AML-193 (cell line): ENCODE results near the gene FSTL4.

Experiments
- DNase-seq, 2 experiments: peaks; one replicate each; lab custom pipeline; 2025; lab: John Stamatoyannopoulos, UW

FSTL4 gene

DNA sequence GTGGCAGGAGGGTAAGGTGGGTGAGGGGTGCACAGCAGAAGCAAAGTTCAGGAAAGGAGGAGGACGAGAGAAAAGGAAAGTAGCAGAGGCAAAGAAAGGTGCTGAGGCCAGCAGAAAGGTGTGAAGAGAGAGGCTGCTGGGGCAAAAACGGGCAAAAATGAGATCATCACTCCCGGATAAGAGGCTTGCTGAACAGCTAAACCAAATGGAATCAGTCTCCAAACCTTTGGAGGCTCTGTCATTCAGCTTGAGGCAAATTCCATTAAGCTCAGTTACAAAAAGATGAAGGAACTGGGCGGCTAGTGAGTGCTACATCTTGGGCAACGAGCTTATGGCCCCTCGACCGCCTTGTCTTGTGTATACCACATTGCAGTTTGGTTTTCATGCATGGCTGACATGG is 136.4 kb downstream of the FSTL4 start:
- no peak for DNase-seq

GRCh38 chr5:133474851-133475590 is 137.3 kb downstream of the FSTL4 start:
- no peak for DNase-seq

GRCh38 chr5:133473291-133473690 is 139.1 kb downstream of the FSTL4 start:
- no peak for DNase-seq

- no peak for DNase-seq
Observed at GRCh38 chr5:133472829-133473228, 139.5 kb downstream of the FSTL4 start.

DNA sequence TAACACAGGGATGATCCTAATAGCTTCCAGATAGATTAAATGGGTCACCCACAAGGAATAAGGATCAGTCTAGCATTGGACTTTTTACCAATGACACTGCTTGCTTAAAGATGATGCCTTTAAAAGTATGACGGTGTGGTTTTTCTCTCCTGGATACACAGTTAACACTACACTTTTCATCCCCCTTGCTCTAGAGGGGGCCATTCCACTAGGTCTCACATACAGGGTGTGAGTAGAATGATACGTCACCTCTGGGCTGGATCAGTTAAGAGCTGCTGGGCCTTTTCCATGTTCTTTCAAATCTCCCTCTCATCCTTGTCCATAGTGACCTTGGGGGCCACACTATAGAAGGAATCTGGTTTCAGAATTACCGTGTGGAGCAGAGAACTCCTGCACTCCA is 140.6 kb downstream of the FSTL4 start:
- no peak for DNase-seq

GRCh38 chr5:133470841-133471240 is 141.5 kb downstream of the FSTL4 start:
- peak; percentile 73 to 79 for DNase-seq

DNA sequence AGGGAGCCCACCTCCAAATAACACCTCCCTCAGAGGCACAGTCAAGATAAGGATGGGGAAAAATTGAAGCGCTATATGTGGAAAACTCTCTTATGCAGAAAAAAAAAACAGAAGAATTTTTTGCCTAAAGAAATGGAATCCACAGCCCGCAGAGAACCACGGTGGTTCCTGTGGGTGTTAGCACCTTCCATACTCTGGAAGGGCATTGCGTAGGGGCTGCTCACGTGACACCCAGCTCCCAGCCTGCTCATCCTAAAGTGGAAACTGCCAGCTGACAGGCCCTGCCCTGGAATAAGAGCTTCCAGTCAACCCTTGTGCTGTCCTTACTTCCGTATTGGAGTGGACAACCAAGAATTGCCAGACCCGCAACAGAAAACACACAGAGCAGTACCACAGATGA is 142.5 kb downstream of the FSTL4 start:
- DNase-seq = no peak

- DNase-seq = no peak
Observed at GRCh38 chr5:133469252-133469651, 143.1 kb downstream of the FSTL4 start.

DNA sequence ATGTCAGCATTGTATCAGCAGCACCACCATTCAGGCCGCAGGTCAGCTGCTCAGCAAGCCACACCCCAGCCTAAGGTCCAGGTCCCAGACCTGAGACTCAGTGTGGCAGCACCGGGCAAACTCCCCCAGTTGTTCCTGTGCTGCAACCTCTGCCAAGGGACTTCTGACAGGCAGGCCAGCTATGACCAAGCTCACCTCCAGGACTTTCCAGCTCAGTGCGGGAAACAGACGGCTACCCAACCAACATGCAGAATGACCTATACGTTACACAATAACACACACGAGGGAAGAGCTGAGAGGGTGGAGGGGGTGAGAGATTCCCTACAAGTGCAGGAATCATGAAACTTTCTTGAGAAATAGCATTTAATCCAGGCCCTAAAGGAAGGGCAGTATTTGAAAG is 143.7 kb downstream of the FSTL4 start:
- DNase-seq = no peak

- no peak for DNase-seq
Observed at GRCh38 chr5:133467826-133468463, 144.4 kb downstream of the FSTL4 start.

GRCh38 chr5:133467335-133467779 is 145.0 kb downstream of the FSTL4 start:
- DNase-seq = no peak

- no peak for DNase-seq
Observed at GRCh38 chr5:133466556-133467334, 145.6 kb downstream of the FSTL4 start.

- no peak for DNase-seq
Observed at GRCh38 chr5:133464013-133464412, 148.3 kb downstream of the FSTL4 start.

GRCh38 chr5:133461796-133462516 is 150.4 kb downstream of the FSTL4 start:
- no peak for DNase-seq

DNA sequence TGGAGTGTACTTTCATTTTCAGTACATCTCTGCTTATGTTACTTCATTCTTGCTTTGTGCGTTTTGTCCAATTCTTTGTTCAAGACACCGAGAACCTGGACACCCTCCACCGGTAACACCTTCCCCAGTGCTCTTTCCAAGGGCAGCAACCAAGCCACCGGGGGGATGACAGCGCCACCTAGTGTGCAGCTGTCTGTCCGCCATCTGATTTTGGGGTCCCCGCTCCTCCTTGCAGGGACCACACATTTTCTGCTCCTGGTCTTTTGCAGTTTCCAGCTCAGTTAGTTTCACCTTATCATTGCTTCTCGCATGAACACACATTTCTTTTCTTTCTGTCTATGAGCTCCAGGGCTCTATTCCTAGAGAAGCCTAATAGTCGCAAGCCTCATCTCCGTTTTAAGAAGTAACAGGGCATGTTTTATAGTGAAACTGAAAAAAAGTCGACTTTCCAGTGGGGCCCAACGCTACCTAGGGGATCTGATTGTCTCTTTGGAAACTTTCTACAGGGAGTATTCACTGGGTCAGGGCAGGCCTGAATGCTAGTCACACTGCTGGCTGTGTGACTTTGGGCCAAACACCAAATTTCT is 152.1 kb downstream of the FSTL4 start:
- peak in 1 of 2 experiments; percentile 7 for DNase-seq

DNA sequence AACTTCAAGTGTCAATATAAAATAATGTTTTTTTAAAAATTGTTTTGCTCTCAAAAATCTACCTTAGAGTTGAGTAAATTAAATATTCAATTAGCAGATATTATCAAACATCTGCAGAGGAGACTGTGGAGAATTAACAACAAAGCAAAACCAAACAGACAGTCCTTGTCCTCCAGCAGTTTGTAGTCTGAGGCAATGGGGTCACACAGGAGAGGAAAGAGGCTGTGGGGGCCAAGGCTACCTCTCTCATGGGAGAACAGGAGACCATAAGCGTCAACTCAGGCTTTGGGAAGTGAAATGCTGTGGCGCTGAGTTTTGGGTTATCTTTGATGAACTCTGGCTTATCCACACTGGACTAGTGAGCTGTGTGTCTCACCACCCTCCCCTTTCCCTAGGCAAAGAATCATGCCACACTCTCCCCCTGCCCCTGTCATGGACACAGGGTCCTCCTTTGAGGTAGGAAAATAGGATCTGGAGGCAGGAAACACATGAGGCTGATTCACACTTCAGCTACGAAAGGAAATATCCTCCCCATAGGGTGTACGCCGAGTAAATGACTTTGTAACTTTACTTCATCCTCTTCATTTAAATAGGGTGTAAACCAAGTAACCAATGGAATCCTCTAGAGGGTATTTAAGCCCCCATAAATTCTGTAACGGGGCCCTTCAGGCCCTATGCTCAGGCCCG is 152.7 kb downstream of the FSTL4 start:
- DNase-seq = no peak

DNA sequence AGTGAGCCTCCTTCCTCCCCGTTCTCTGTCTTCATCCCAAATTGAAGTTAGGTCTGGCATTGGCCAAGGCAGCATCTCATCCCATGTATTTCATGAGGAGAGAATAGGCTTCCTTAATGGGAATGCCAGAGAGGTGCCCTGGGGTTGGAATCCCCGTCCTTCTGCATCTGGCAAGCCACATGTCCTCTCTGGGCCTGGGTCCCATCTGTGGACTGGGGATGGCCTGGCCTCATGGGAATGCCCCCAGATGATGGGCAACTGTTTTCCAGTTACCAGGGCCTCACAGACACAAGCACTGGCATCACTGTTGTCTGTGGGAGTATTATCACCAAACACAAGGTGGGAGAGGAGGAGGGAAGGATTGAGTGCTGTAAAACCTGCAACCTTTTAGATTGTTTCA is 153.9 kb downstream of the FSTL4 start:
- DNase-seq = no peak

- no peak for DNase-seq
Observed at GRCh38 chr5:133457439-133458355, 154.6 kb downstream of the FSTL4 start.

DNA sequence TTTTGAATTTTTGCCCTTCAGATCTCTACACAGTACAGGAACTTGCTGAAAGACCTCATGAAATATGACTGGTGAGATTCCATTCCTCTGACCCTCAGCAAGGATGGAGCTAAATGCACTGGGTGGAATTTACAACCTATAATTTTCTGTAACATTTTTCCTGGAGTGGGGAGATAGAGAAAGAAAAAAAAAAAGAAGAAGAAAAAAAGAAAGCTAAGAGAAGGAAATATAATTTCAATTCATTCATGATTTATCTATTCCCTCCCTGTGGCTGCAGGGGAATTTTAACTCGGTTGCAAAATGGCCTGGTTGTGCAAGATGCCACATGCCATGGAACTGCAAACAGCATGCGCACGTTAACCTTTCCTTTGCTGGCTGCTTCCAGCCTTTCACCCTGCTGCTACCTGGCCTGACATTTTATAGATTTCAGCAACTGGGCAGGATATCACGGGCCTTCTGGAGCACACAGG is 155.4 kb downstream of the FSTL4 start:
- DNase-seq = peak; percentile 10 to 12

- DNase-seq = peak in 1 of 2 experiments; percentile 22
Observed at GRCh38 chr5:133455676-133456075, 156.7 kb downstream of the FSTL4 start.
